HCT116 (cell line): ENCODE data around the gene PLCH2. TPM values are rescaled to one million over a fixed set of nuclear protein-coding genes. Genes with fewer than 3 reads are reported as not detected.

ENCODE experiments used
- ATAC-seq: fragments of 200-7000 bp; cut with Tn5 transposase; 2 replicates; pipeline ENCODE4 v1.9.1; 2020; ENCODE audit warnings: mild to moderate bottlenecking, moderate library complexity
- BruUV-seq: library from RNA; stranded (reverse); fragments of 400-500 nt; replicated peaks from 2 replicates; lab custom pipeline; 2021; lab: Mats Ljungman, UMichigan
- CTCF ChIA-PET: fragments of 300-600 bp; sonication (Branson Sonifier 250); formaldehyde crosslinking; loops from one replicate; lab custom pipeline; 2021; ENCODE audit warnings: antibody characterized with exemption; lab: Charles Lee
- POLR2A ChIA-PET: fragments of 300-600, 350-600 bp; sonication (Branson Sonifier 250); formaldehyde crosslinking; loops from one replicate; lab custom pipeline; 2021; ENCODE audit warnings: antibody characterized with exemption; lab: Charles Lee
- RAD21 ChIA-PET, 2 experiments: fragments of 300-600 bp; sonication (Branson Sonifier 250); formaldehyde crosslinking; loops; one replicate each; lab custom pipeline; 2023; ENCODE audit warnings: low total read pairs in 2 of 2; ENCODE audit not compliant: uncharacterized antibody in 2 of 2, unreplicated experiment in 2 of 2, low non-redundant PET in 1 of 2; lab: Charles Lee
- DNase-seq: peaks from one replicate; pipeline ENCODE4 v3.0.0-alpha.2; 2010; ENCODE audit warnings: low read depth, low spot score
- H2AFZ ChIP-seq: fragments of 200-600 bp; shearing (Covaris generic), sonication (generic); 2 replicates; pipeline ENCODE4 v1.6.1; 2017; ENCODE audit warnings: low read depth, mixed run types, mixed read lengths, antibody characterized with exemption, low read length; ENCODE audit not compliant: poor library complexity, severe bottlenecking
- H3K27ac ChIP-seq: 2 replicates; pipeline ENCODE4 v1.5.1; 2012; ENCODE audit warnings: low read depth, low read length
- H3K27me3 ChIP-seq: fragments of 200-600 bp; sonication (generic); 2 replicates; pipeline ENCODE4 v1.6.1; 2016; ENCODE audit warnings: mixed run types, low read length, mixed read lengths; ENCODE audit not compliant: insufficient read depth
- H3K36me3 ChIP-seq, 2 experiments: fragments of 200-500 bp in 1 of 2; fragments of 200-600 bp in 1 of 2; sonication (Bioruptor generic) in 1 of 2; sonication (generic) in 1 of 2; 2 replicates each; pipeline versions ENCODE4 v1.5.1 to v1.6.1; 2014 to 2016; ENCODE audit warnings: low read length in 2 of 2, inconsistent platforms in 1 of 2, mixed read lengths in 1 of 2, mixed run types in 1 of 2; ENCODE audit not compliant: insufficient read depth in 2 of 2, control insufficient read depth in 1 of 2
- H3K4me1 ChIP-seq, 2 experiments: fragments of 200-600 bp in 1 of 2; sonication (generic) in 1 of 2; 2 replicates each; pipeline versions ENCODE4 v1.5.1 to v1.6.1; 2012 to 2017; ENCODE audit warnings: low read length in 2 of 2, inconsistent platforms in 1 of 2, mild to moderate bottlenecking in 1 of 2, mixed read lengths in 1 of 2, mixed run types in 1 of 2, moderate library complexity in 1 of 2; ENCODE audit not compliant: insufficient read depth in 2 of 2, control insufficient read depth in 1 of 2
- H3K4me2 ChIP-seq: fragments of 200-600 bp; sonication (generic); 2 replicates; pipeline ENCODE4 v1.6.1; 2017; ENCODE audit warnings: mixed run types, low read length, mixed read lengths
- H3K4me3 ChIP-seq, 2 experiments: fragments of 200-600 bp in 1 of 2; sonication (generic) in 1 of 2; replicated peaks in 1 of 2; 2 replicates each; pipeline ENCODE4 v1.5.1; 2011 to 2016; ENCODE audit warnings: low read length in 2 of 2, control low read depth in 1 of 2, low read depth in 1 of 2, mild to moderate bottlenecking in 1 of 2, mixed read lengths in 1 of 2, mixed run types in 1 of 2
- H3K79me2 ChIP-seq: fragments of 200-600 bp; sonication (generic); 2 replicates; pipeline ENCODE4 v1.6.1; 2017; ENCODE audit warnings: mild to moderate bottlenecking, mixed run types, low read length, moderate library complexity, mixed read lengths; ENCODE audit not compliant: insufficient read depth
- H3K9ac ChIP-seq: fragments of 200-600 bp; sonication (generic); 2 replicates; pipeline ENCODE4 v1.6.1; 2016; ENCODE audit warnings: low read length, mixed read lengths
- H3K9me2 ChIP-seq: fragments of 200-600 bp; sonication (generic), shearing (Covaris generic); 2 replicates; pipeline ENCODE4 v1.6.1; 2017; ENCODE audit warnings: mixed run types, mild to moderate bottlenecking, moderate library complexity; ENCODE audit not compliant: insufficient read depth
- H3K9me3 ChIP-seq, 2 experiments: fragments of 200-500 bp in 1 of 2; fragments of 200-600 bp in 1 of 2; sonication (Bioruptor generic) in 1 of 2; sonication (generic) in 1 of 2; 2 replicates each; pipeline ENCODE4 v1.6.1; 2014 to 2017; ENCODE audit warnings: low read length in 2 of 2, mixed read lengths in 2 of 2, inconsistent platforms in 1 of 2, low read depth in 1 of 2, mild to moderate bottlenecking in 1 of 2, mixed run types in 1 of 2, moderate library complexity in 1 of 2; ENCODE audit not compliant: control insufficient read depth in 1 of 2, insufficient read depth in 1 of 2
- H4K20me1 ChIP-seq: fragments of 200-600 bp; sonication (generic), shearing (Covaris generic); 2 replicates; pipeline ENCODE4 v1.6.1; 2017; ENCODE audit warnings: mixed run types, mild to moderate bottlenecking, moderate library complexity; ENCODE audit not compliant: insufficient read depth
- EZH2phosphoT487 ChIP-seq: fragments of 200-600 bp; IDR thresholded peaks from 2 replicates; pipeline ENCODE4 v1.6.1; 2018; ENCODE audit warnings: antibody characterized with exemption, borderline replicate concordance
- JUND ChIP-seq: IDR thresholded peaks from 2 replicates; pipeline ENCODE4 v1.6.1; 2012
- POLR2A ChIP-seq: IDR thresholded peaks from 2 replicates; pipeline ENCODE4 v1.7.0; 2011; ENCODE audit warnings: borderline replicate concordance; ENCODE audit not compliant: insufficient read depth, insufficient read length; ENCODE audit errors: extremely low read depth
- REST ChIP-seq: IDR thresholded peaks from 2 replicates; pipeline ENCODE4 v1.6.1; 2012; ENCODE audit warnings: low read depth
- YY1 ChIP-seq: IDR thresholded peaks from 2 replicates; pipeline ENCODE4 v1.6.1; 2011; ENCODE audit warnings: low read length, low read depth, moderate library complexity, mild to moderate bottlenecking; ENCODE audit not compliant: insufficient replicate concordance; ENCODE audit errors: extremely low read depth
- ZFX ChIP-seq: fragments of 450-650 bp; IDR thresholded peaks from 2 replicates; pipeline ENCODE4 v1.6.1; 2017
- intact Hi-C: fragments of 100-400 bp; cut with micrococcal nuclease; formaldehyde crosslinking; loops from 2 replicates; pipeline ENCODE4 v1.10.0; 2022
- total RNA-seq: library from RNA; stranded (reverse); gene quantifications from one replicate; pipeline ENCODE4 v1.2.1, GENCODE V29; 2021; ENCODE audit not compliant: unreplicated experiment

Gene PLCH2
- total RNA-seq, 1 experiment from 2014 or later: 2.0 TPM

- no peak for TF ChIP-seq REST
Observed at GRCh38 chr1:2526824-2527555, 50.9 kb downstream of the PLCH2 start (continued).

DNA sequence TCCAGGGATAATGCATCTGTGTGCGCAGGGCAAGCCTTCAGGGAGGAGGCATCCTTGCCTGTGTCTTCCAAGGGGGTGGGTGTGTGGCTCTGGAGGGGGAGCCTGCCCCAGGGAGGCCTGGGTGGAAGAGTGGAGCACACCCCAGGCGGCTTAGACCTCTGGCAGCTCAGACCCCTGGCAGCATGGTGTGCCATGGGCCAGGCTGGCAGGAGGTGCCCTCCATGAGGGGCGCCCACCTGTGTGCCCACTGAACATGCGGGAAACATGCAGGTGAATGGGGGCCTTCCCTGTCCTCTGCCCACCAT is 51.4 kb downstream of the PLCH2 start:
- Histone ChIP-seq H3K9ac (no peak overlapping the region), H4K20me1 (peaks cover 8% of the 10 kb centered on the region; the same call in 1 of the 2 replicates), H3K4me2 (no peak overlapping the region; the same call in 1 of the 2 replicates), H2AFZ (no peak overlapping the region), H3K36me3 (no peaks in the 10 kb centered on the region), H3K9me3 (no peaks in the 10 kb centered on the region), H3K9me2 (no peaks in the 10 kb centered on the region), H3K4me3 (no peak overlapping the region), H3K79me2 (peaks cover 35% of the 10 kb centered on the region), H3K27ac (no peak overlapping the region; the same call in 1 of the 2 replicates), H3K4me1 (peaks cover 15 to 20% of the 10 kb centered on the region in 2 experiments; a peak in 3 of 4 replicates), H3K27me3 (no peaks in the 10 kb centered on the region)
- DNase-seq (no peak), ATAC-seq (no peak)
- ChIA-PET RAD21 (no interaction called here), POLR2A (no interaction called here), CTCF (no interaction called here)
- BruUV-seq: no TSS peak
- intact Hi-C loops: loop anchor here (5.0 kb wide), 1 partner anchor 115 kb away; the partner anchor contains the start of gene PEX10
- TF ChIP-seq ZFX: no peak
- no peak for TF ChIP-seq EZH2phosphoT487
- TF ChIP-seq YY1: no peak
- no peak for TF ChIP-seq POLR2A
- no peak for TF ChIP-seq JUND
